GM18858 (cell line): ENCODE data around the gene TLR4.

Source experiments
- ATAC-seq: cut with Tn5 transposase; IDR thresholded peaks from one replicate; pipeline ENCODE4 v1.9.1; 2021; ENCODE audit not compliant: unreplicated experiment

Gene TLR4

DNA sequence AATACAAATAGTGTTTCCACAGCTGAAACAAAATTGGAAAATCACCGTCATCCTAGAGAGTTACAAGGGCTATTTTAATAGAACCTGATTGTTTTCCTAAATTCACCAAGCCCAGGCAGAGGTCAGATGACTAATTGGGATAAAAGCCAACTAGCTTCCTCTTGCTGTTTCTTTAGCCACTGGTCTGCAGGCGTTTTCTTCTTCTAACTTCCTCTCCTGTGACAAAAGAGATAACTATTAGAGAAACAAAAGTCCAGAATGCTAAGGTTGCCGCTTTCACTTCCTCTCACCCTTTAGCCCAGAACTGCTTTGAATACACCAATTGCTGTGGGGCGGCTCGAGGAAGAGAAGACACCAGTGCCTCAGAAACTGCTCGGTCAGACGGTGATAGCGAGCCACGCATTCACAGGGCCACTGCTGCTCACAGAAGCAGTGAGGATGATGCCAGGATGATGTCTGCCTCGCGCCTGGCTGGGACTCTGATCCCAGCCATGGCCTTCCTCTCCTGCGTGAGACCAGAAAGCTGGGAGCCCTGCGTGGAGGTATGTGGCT, at the start of gene TLR4:
Gene TLR4, plus strand, starts transcription at position 380 of the 552 bp plus-strand sequence. Its CDS starts 70 bp downstream, at position 450.
- peak; percentile 98 for ATAC-seq

- no peak for ATAC-seq
These were observed 48.2 kb upstream of the TLR4 start for GRCh38 chr9:117656002-117656401.

GRCh38 chr9:117662651-117663050, 41.6 kb upstream of the TLR4 start:
- ATAC-seq: no peak

DNA sequence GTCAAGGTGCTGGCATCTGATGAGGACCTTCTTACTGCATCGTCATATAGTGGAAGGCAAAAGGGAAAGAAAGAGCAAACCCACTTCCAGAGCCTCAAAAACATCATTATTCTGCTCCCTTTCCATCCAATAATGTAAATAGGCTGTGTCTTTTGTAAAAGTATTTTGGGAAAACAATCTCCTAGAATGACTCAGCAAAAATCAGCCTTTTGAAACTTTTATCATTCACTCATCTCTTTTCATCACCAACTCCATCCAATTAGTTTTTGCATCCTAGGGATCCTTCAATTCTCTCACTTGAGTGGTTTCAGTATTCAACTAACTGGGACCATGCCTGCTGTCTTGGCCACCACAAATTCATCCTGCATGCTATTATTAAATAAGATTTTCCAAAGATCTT, 39.8 kb upstream of the TLR4 start:
- ATAC-seq: no peak

GRCh38 chr9:117665601-117666385, 38.4 kb upstream of the TLR4 start:
- no peak for ATAC-seq

DNA sequence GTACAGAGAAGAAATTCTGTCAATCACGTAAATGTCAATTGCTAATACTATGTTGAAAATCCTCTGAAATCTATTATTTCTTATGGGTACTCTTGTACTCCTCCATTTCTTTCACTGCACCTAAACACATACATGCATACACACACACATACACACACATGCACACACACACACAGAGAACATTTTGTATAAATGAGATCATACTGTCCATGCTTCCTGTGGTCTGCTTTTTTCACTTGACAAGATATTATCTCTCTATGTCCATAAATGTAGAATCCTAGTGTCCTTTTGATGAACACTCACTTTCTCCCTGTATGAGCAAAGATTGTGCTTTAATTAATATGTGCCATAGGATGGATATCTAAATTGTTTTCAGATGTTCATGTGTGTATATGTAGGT, 32.7 kb upstream of the TLR4 start:
- no peak for ATAC-seq

GRCh38 chr9:117672369-117672768, 31.8 kb upstream of the TLR4 start:
- no peak for ATAC-seq

GRCh38 chr9:117677572-117677971, 26.6 kb upstream of the TLR4 start:
- ATAC-seq: no peak

DNA sequence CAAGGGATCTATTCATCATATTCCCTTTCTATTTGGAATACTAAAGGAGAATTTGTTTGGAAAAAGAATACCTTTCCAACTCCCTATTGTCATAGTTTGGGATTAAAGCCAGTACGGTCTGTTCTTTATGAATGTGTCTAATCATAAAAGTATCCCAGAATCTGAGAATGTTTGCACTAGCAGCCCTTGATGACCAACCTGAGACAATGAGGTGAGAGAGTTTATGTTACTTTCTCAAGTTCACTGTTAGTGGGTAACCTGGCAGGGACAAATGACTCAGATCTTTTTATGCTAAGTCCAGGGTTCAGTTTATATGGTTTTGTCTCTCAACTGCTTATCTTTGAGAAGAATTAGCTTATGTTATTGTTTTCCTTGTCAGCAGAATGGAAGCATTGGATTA, 25.3 kb upstream of the TLR4 start:
- ATAC-seq: no peak

- no peak for ATAC-seq
These were observed 24.8 kb upstream of the TLR4 start for GRCh38 chr9:117679416-117679815.

GRCh38 chr9:117681888-117682287, 22.3 kb upstream of the TLR4 start:
- ATAC-seq: no peak

GRCh38 chr9:117682955-117683710, 21.1 kb upstream of the TLR4 start:
- peak; percentile 82 for ATAC-seq

DNA sequence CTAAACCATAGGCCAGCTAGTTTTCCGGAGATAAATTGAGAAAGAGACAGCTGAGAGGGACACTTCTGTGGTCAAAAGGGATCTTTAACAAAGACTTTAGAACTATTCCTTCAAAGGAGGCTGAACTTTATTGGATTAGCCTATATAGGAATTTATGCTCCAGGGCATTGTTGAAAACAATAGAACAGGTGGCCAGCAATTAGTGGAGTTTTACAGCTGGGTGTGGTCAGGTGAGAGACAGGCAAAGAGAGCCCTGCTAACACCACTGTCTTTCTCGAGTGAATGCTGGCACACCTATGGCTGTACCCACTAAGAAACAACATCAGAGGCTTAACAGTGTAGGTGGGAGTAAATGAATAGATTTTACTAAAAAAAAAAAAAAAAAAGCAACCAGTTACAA, 16.7 kb upstream of the TLR4 start:
- no peak for ATAC-seq

DNA sequence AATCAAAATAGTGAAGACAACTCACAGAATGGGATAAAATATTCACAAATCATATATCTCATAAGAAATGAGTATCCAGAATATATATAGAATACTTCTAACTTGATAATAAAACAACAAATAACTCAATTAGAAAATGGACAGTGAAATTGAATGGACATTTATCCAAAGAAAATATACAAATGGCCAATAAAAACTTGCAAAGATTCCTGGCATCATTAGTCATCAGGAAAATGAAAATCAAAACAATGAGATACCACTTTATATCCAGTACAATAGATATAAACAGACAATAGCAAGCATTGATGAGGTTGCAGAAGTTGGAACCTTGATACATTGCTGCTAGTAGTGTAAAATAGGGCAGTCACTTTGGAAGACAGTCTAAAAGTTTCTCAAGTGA, 12.8 kb upstream of the TLR4 start:
- ATAC-seq: no peak

- ATAC-seq: no peak
These were observed 8.0 kb upstream of the TLR4 start for GRCh38 chr9:117696154-117696553.

- ATAC-seq: no peak
These were observed 7.2 kb upstream of the TLR4 start for GRCh38 chr9:117697046-117697445.

GRCh38 chr9:117703537-117703936, 666 bp upstream of the TLR4 start:
- no peak for ATAC-seq

GRCh38 chr9:117704597-117704996, 394 bp downstream of the TLR4 start:
- ATAC-seq: no peak

- ATAC-seq: no peak
These were observed 1.2 kb downstream of the TLR4 start for GRCh38 chr9:117705386-117705785.

DNA sequence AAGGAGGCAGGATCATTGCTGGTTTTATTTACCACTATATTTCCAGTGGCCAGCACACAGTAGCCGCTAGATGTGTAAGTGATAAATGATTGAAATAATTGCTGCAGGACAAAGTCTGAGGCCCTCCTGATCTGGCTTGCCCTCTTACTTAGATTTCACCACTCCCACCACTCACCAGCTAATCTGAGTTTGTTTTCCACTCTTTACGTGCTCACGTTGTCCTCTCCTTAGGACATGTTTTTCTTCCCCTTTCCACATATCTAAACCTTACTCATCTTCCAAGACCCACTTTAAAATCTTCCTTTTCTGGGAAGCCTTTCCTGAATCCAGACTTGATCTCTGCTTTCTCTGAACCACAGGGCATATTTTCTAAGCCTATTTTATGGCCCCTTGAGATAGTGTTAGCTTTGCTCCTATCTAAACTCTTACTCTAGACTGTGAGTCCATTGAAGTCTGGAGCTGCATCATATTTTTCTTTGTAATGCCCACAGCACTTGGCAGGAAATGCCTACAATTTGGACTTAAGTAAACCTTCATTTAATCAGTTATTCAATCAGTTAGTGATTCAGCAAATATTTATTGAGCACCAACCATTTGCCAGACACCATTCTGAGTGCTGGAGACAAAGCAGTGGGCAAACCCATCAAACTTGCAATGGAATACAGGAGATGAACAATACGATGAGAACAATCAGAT, 2.4 kb downstream of the TLR4 start:
- ATAC-seq: no peak

GRCh38 chr9:117707561-117707960, 3.4 kb downstream of the TLR4 start:
- ATAC-seq: no peak
